ENCODE results near the gene TOGARAM2.

The TOGARAM2 gene

DNA sequence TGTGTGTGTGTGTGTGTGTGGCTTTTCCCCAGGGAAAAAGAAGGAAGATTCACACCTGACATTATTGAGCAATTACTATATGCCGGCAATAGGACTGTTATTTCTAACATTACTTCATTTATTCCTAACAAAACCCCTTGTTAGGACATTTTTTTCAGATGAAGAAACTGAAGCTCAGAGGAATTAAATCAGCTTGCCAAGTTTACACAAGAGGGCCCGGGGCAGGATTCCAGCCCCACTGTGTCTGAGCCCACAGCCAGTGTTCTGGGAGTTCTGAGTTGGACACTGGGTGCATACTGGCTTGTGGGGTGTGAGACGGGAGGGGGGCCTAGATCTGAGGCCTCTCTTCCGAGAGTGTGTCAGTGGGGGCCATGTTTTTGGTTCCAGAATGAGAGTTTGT is 9.9 kb downstream of the TOGARAM2 start:
- DNase-seq (ENCODE audit: low read depth), result no peak
- H3K4me3 ChIP-seq (ENCODE audit: low read depth, low read length), result no peak overlapping the region
- TF ChIP-seq, protein P1, sequence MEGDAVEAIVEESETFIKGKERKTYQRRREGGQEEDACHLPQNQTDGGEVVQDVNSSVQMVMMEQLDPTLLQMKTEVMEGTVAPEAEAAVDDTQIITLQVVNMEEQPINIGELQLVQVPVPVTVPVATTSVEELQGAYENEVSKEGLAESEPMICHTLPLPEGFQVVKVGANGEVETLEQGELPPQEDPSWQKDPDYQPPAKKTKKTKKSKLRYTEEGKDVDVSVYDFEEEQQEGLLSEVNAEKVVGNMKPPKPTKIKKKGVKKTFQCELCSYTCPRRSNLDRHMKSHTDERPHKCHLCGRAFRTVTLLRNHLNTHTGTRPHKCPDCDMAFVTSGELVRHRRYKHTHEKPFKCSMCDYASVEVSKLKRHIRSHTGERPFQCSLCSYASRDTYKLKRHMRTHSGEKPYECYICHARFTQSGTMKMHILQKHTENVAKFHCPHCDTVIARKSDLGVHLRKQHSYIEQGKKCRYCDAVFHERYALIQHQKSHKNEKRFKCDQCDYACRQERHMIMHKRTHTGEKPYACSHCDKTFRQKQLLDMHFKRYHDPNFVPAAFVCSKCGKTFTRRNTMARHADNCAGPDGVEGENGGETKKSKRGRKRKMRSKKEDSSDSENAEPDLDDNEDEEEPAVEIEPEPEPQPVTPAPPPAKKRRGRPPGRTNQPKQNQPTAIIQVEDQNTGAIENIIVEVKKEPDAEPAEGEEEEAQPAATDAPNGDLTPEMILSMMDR (IDR thresholded peaks at IDR 0.05; ENCODE audit: insufficient read depth, low read depth, low read length, missing control alignments), result no peak

DNA sequence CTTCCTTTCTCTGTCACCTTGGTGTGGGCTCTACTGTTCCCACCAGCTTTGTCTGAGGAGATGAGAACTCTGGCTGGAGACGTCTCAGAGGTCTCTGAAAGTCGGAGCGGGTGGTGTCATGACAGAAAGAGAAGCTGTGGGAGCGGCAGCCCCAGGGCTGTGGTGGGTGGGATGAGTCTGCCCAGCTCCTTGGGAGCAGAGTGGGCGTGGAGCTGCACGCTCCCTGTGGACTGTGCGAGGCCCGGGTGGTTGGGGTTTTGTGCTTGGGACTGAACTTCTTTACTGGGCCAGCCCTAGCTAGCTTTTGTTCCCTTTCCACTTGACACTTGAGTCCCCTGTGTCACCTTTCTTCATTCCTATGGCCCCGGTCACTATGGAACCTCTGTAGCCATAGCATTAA is 10.4 kb downstream of the TOGARAM2 start:
- DNase-seq (ENCODE audit: low read depth), result no peak
- TF ChIP-seq, protein P1 (IDR thresholded peaks at IDR 0.05; ENCODE audit: insufficient read depth, low read depth, low read length, missing control alignments), result no peak

DNA sequence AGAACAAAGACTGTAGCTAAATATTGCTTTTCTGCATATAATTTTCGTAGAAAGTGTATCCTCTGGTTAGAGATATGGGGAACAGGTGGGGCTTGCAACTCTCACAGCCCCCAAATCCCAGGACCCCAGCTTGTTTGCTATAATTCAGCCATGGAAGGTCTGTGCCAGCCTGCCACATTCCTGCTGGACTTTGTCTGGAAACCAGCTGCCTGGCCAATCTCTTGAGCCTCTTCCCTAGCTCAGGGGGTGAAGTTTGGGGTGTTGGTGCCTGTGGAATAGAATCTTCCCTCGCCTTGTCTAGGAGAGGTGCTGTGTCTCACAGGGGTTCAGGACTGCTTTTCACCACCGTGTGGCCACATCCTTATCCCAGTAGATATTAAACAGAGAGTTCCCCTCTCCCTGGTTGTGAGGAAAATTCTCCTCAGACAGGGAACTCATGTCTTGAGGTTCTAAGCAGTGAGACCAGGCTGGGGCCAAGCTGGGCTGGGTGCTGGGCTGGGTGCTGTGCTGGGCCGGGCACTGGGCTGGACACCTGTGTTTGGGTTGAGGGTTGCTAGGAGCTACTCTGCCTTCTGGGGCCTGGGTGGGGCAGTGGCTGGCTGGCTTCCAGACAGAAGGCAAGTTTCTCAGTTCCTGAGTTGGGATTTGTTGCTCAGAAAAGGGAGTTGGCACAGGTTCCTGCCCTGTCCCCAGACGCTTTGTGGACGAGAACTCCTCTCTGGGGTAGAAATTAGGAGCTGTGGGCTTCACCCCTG is 12.3 kb downstream of the TOGARAM2 start:
- TF ChIP-seq, protein P1 (IDR thresholded peaks at IDR 0.05; ENCODE audit: insufficient read depth, low read depth, low read length, missing control alignments), result no peak
- DNase-seq (ENCODE audit: low read depth), result no peak
- H3K4me3 ChIP-seq (ENCODE audit: low read depth, low read length), result no peak overlapping the region

More for the DNA sequence above, 10.4 kb downstream of the TOGARAM2 start:
- H3K4me3 ChIP-seq (ENCODE audit: low read depth, low read length), result no peak overlapping the region

DNA sequence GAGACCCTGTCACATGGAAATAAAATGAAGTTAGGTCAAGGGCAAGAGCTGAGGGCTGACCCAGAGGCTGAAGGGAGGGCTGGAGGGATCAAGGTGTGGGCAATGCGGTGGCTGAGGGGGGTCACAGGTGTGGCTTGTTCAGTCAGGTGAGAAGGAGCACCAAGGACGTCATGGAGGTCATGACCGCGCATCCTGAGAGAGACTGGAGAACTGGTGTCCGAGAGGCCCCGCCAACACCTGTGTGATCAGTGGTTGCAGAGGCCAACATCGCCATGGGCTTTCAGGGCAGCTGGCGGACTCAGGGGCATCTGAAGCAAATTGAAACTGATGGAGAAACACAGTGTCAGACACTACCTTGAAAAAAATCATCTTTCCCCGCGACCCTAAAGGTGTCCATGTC is 13.0 kb downstream of the TOGARAM2 start:
- H3K4me3 ChIP-seq (ENCODE audit: low read depth, low read length), result no peak overlapping the region
- no peak for DNase-seq (ENCODE audit: low read depth)
- TF ChIP-seq, protein P1 (IDR thresholded peaks at IDR 0.05; ENCODE audit: insufficient read depth, low read depth, low read length, missing control alignments), result no peak

DNA sequence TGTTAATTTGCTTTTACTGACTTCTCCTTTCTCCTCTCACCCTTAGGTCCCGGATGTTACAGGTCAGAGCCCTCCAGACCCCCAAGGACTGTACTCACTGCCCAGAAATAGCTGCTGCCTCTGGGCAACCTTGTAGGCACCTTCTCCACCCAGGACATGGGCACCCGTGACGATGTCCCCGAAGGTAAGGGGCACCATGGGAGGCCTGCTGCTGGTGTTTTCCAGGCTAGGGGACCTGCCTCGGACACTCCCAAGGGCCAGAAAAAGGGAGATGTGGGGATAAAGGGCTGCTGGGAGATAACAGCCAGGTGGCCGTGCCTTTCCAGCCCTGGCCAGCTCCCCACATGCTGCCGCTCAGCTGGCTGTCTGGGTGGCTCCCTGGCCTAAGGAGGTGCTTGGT is 13.6 kb downstream of the TOGARAM2 start:
- DNase-seq (ENCODE audit: low read depth), result no peak
- TF ChIP-seq, protein P1 (IDR thresholded peaks at IDR 0.05; ENCODE audit: insufficient read depth, low read depth, low read length, missing control alignments), result no peak
- no peak overlapping the region for H3K4me3 ChIP-seq (ENCODE audit: low read depth, low read length)

DNA sequence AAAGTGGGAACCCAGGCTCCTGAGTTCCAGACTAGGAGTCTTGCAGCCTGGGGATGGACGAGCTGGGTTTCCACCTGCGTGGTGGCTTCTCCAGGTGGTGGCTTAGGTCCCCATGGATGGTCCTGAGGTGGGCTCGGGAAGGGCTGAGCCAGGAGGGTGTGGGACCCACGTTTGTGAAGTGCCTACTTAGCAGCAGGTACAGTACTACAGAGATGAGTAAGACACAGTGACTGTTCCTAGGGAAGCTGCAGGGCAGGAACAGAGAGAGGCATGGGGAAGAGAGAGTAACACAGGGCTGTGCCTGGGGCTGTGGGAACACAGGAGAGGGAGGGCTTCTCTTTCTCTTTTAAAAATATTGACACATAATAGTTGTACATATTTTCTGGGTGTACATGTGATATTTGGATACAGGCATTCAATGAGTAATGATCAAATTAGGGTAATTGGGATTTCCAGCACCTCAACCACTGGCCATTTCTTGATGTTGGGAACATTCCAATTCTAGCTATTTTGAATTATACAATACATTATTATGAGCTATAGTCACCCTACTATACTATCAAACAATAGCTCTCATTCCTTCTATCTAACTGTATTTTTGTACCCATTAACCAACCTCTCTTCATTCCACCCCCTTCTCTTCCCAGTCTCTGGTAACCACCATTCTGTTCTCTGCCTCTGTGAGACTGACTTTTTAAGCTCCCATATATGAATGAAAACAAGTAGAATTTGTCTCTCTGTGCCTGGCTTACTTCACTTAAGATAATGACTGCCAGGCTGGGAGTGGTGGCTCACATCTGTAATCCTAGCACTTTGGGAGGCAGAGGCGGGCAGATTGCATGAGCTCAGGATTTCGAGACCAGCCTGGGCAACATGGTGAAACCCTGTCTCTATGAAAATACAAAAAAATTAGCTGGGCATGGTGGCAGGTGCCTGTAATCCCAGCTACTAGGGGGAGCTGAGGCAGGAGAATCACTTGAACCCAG is 15.0 kb downstream of the TOGARAM2 start:
- TF ChIP-seq, protein P1 (IDR thresholded peaks at IDR 0.05; ENCODE audit: insufficient read depth, low read depth, low read length, missing control alignments), result no peak
- no peak overlapping the region for H3K4me3 ChIP-seq (ENCODE audit: low read depth, low read length)
- no peak for DNase-seq (ENCODE audit: low read depth)
